GM12892 (cell line): ENCODE data around the gene MIOX.
A peak's percentile ranks its signal among the peaks of the same experiment; 100 is the strongest.

Experiments
- DNase-seq: peaks from one replicate; pipeline ENCODE4 v3.0.0; 2011; ENCODE audit not compliant: insufficient read length
- FAIRE-seq: peaks from 2 replicates; lab custom pipeline; 2011; peaks lifted over from hg19 to GRCh38; lab: Jason Lieb, UNC
- POLR2A ChIP-seq: IDR thresholded peaks from 2 replicates; pipeline ENCODE4 v1.6.1; 2011; ENCODE audit warnings: low read depth, low read length, control low read depth
- POLR2AphosphoS5 ChIP-seq: IDR thresholded peaks from 2 replicates; pipeline ENCODE4 v1.6.1; 2011; ENCODE audit warnings: low read depth, low read length, control low read depth
- TAF1 ChIP-seq: IDR thresholded peaks from 2 replicates; pipeline ENCODE4 v1.6.1; 2011; ENCODE audit warnings: low read depth, mild to moderate bottlenecking, control low read depth, low read length, borderline replicate concordance

MIOX gene

GRCh38 chr22:50469377-50470305 is 17.0 kb upstream of the MIOX start:
- FAIRE-seq (peak; percentile 99), DNase-seq (peak; percentile 93)
- TF ChIP-seq TAF1 (no peak), POLR2A (peak; percentile 44; the same call in 1 of the 2 replicates), POLR2AphosphoS5 (peak; percentile 50)

GRCh38 chr22:50470491-50470890 is 16.2 kb upstream of the MIOX start:
- no peak for FAIRE-seq
- TF ChIP-seq POLR2AphosphoS5 (no peak), POLR2A (no peak), TAF1 (no peak)

GRCh38 chr22:50471197-50471847 is 15.3 kb upstream of the MIOX start:
- no peak for TF ChIP-seq POLR2A
- TF ChIP-seq POLR2AphosphoS5, result no peak
- TF ChIP-seq TAF1, result no peak
- DNase-seq (no peak), FAIRE-seq (no peak)

More at GRCh38 chr22:50470491-50470890, 16.2 kb upstream of the MIOX start:
- DNase-seq, result no peak

GRCh38 chr22:50471962-50472361 is 14.7 kb upstream of the MIOX start:
- no peak for FAIRE-seq
- no peak for DNase-seq
- no peak for TF ChIP-seq POLR2AphosphoS5
- no peak for TF ChIP-seq POLR2A
- no peak for TF ChIP-seq TAF1

- TF ChIP-seq POLR2A (no peak), TAF1 (no peak), POLR2AphosphoS5 (no peak)
- no peak for DNase-seq
- FAIRE-seq, result peak; percentile 87
Measured at GRCh38 chr22:50473088-50473487, 13.6 kb upstream of the MIOX start.

- TF ChIP-seq POLR2A (0 out of 2 replicates have a peak, but pooled peaks have one; percentile 8), POLR2AphosphoS5 (no peak)
- DNase-seq (no peak), FAIRE-seq (peak; percentile 42)
Measured at GRCh38 chr22:50473855-50474671, 12.6 kb upstream of the MIOX start.

GRCh38 chr22:50474710-50475651 is 11.7 kb upstream of the MIOX start, which contains the start of gene SBF1:
Gene SBF1 (minus strand): TSS chr22:50475035. CDS start chr22:50474840, 195 bp downstream.
- FAIRE-seq, result peak; percentile 99
- peak; percentile 99 for DNase-seq
- no peak for TF ChIP-seq TAF1
- TF ChIP-seq POLR2AphosphoS5, result no peak
- peak; percentile 34; the same call in 1 of the 2 replicates for TF ChIP-seq POLR2A

- DNase-seq (no peak), FAIRE-seq (no peak)
- TF ChIP-seq TAF1, result no peak
- TF ChIP-seq POLR2AphosphoS5, result no peak
- TF ChIP-seq POLR2A, result no peak
Measured at GRCh38 chr22:50475652-50476002, 11.0 kb upstream of the MIOX start.

- DNase-seq (no peak), FAIRE-seq (no peak)
- TF ChIP-seq POLR2A, result no peak
- TF ChIP-seq POLR2AphosphoS5, result no peak
- no peak for TF ChIP-seq TAF1
Measured at GRCh38 chr22:50476868-50477267, 9.8 kb upstream of the MIOX start.

GRCh38 chr22:50477923-50478322 is 8.7 kb upstream of the MIOX start:
- DNase-seq (no peak), FAIRE-seq (no peak)
- no peak for TF ChIP-seq TAF1
- TF ChIP-seq POLR2AphosphoS5, result no peak
